LoVo (cell line): Measurements from ENCODE around the gene ITGA3.
"Not testable (repeated sequence)": the region's sequence is repeated elsewhere in the genome, so short reads cannot be mapped to it uniquely, and the experiment has no call there.

Source experiments
- DNase-seq: peaks from one replicate; pipeline ENCODE4 v3.0.0-alpha.2; 2016; ENCODE audit warnings: low spot score

ITGA3 gene

DNA sequence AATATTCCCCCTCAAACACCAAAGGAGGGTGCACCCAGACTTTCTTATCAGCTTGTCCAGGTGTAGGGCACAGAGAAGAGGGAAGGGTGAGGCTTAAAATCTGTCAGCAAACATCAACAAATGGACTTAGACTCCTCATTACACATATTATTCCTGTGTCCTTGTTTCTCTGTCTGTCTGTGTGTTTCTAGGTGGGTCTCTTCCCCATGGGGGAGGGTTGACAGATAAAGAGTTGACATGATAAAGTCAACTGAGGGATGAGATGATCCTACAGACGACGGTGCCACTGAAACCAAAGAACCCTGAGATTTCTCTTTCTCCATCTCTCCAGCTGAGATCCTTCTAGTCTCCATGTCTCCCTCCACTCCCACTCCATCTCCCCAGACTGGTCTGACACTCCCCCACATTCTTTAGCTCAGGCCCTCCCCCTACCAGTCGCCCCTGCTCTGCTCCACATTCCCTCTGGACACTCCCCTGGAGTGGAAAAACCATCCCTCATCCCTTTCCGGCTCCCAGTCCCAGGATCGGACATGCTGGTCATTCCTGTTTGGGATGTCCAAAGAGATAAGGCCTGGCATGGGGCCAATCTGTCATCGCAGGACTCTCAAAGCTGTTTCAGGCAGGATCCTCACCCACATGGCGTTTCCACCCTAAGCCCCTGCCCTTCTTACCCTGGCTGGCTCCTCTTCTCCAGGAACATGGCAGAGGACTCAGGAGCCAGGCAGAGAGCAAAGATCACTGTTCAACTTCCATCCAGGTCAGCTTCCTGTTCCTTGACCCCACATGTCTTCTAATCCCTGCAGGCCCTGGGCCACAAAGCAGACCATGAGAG, 2.9 kb upstream of the ITGA3 start:
- no peak for DNase-seq

- DNase-seq: no peak
Measured at GRCh38 chr17:50053654-50053960, 2.3 kb upstream of the ITGA3 start.

GRCh38 chr17:50055055-50055425, 870 bp upstream of the ITGA3 start:
- peak; percentile 88 for DNase-seq

DNA sequence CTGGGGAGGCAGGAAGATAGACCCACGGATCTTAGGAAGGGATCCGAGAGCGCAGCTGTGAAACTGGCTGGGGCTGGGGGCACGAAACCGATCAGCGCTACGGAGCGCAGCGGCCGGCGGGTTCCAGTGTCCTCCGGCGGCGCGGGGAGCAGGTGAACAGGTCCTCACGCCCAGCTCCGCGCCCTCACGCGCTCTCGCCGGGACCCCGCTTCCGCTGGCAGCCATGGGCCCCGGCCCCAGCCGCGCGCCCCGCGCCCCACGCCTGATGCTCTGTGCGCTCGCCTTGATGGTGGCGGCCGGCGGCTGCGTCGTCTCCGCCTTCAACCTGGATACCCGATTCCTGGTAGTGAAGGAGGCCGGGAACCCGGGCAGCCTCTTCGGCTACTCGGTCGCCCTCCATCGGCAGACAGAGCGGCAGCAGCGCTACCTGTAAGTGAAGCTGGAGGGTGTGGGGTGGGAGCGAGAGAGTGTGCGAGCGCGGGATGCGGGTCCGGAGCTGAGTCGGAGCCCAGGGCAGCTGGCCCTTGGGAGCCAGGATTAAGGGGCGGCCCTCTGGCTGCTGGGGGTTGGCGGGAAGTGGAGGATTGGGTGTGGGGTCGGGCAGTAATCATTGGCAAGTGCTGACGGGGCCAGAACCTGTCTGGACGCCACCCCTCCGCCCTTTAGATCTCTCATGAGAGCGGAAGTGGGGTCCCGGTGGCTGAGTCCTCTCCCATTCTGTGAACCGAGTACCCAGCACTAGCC, 479 bp downstream of the ITGA3 start:
- peak; percentile 56 for DNase-seq

GRCh38 chr17:50056961-50057330, 1.0 kb downstream of the ITGA3 start:
- DNase-seq: no peak

GRCh38 chr17:50057521-50057991, 1.6 kb downstream of the ITGA3 start:
- peak; percentile 39 for DNase-seq

DNA sequence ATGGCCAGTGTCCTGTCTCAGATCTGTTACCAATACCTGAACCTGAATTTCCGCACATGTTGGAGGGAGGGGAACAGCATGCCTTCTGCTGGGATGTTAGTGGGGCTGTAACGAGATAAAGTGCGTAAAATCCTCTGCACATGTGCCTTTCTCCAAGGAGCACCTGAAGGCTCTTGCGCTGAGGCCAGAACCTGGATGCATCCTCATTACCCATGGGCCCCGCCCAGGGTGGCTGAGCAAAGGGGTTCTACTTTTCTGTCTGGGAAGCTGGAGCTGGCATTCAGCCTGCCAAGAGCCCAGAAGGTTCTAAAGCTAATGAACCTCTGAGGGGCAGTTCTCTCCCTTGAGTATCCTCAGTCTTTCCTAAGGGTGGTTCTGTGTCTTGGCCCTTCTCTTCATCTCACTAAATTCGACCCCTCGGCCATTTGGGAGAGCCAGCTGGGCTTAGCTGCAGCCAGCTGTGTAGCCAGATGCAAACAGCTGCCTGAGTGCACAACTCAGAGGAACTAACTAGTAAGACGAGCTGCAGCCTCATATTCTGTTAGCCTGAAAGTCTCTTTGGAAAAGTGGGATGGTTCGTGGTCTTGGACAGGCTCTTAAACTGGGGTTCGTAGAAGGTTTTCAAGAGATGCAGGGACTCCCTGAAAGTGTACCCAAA, 2.5 kb downstream of the ITGA3 start:
- no peak for DNase-seq

DNA sequence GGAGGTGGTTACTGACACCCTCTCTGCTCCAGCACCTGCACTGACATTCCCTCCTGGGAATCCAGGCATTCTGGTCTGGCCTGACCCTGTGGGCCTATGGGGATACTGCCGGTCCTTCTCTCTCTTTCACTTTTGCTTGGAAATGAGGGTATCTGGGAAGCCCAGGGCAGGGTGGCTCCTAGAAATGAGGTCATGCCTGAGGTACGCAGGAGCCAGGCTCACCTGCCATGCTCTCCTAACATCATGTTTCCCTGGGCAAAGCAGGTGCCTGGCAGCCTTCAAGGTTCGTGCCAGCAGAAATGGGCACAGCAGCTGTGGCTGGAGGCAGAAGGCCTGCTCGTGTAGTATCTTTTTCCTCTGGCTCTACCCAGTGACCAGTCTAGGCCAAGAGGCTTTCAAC, 3.3 kb downstream of the ITGA3 start:
- no peak for DNase-seq

DNA sequence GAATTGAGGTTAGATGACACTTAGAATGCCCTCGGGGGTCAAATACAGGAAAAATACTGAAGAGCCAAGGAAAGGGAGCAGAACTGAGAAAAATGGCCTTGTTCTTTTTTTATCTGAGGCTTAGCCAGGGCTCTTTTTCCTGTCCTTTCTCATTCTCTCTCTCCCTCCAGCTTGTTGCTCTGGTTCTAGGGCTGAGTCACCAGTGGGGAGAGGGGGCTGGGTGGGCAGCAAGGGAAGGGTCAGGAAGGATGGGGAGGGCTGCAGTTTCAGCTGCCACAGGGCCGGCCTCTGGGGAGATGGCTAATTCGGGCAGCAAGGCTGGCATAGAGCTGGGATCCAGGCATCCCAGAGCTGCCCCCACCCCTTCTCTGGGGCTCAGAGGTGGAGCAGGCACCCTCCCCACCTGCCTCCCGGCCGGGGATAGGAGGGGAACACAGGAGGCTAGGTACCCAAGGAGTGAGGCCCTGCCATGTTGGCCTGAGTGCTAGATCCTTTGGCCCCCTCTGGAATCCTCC, 3.9 kb downstream of the ITGA3 start:
- no peak for DNase-seq

GRCh38 chr17:50060951-50061712, 5.2 kb downstream of the ITGA3 start:
- DNase-seq: no peak

GRCh38 chr17:50061713-50062045, 5.8 kb downstream of the ITGA3 start:
- not testable (repeated sequence) for DNase-seq

DNA sequence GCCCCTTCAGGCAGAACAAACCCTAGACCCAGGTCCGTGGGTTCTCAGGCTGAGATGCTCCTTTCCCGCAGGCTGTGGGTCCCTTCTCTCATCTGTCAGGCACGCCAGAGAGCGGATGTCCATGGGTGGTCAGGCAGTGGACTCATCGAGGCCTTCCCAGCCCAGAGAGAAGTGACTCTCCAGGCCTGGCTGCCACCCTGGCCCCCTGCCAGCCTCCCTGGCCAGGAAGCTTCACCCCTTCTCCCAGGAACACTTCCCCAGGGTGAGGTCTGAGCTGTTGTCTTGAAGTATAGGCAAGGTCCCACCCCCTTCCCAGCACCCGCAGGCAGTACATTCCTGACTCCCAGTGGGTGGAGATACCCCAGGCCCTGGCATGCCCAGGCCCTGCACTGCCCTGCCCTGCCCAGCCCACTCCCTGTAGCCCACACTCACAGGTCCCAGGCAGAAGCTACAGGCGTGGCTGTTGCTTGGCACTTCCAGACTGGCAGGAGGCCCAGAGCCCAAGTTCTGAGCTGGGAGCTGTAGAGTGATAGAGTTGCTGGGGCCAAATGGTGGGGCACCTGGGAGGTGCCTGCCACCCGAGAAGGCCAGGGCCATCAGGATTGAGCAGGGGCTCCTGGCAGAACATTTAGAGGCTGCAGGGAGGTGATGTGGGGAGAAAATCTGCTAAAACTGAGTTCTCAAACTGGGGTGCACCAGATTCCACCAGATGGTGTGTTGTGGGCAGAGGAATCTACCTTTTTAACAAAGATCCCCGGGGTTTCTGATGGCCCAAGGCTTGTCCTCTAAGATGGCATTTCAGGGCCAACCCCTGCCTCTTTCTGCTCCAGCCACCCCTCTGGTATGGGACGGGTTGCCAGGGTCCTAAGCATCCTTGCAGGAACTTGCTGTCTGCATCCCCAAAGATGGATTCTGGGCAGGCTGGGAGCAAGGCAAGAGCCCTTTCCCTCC, 6.7 kb downstream of the ITGA3 start:
- peak; percentile 93 for DNase-seq

GRCh38 chr17:50063561-50064252, 7.8 kb downstream of the ITGA3 start:
- no peak for DNase-seq

DNA sequence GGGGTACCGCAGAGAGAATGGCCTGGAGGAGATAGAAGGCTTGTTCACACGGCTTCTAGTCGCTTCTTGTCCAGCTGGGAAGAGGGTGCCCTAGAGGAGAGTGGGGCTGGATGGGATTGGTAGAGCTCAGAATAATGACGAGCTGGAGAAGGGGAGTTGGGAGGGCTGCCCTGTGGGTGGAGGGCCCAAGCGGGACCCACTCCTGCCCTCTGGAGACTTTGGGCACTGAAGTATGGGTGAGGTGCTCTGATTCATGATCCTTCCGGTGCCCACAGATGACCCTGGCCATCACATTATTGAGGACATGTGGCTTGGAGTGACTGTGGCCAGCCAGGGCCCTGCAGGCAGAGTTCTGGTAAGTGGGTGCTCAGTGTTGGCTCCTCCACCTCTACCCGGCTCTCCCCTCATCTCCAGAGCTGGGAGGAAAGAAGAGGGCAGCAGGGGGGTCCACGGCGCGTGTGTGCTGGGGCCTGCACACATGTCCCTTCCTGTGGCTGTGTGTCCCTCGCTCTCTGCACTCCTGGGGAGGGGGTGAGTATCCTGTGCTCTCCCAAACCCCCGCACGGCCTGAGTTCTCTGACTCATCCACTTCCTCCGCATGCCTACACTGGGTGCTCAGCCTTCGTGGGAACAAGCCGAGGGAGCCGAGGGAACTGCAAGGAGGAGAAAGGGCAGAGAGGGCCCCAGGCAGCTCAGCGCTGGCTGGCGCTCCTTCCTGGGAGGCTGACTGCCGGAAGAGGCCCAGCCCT, 8.5 kb downstream of the ITGA3 start:
- no peak for DNase-seq

- no peak for DNase-seq
Measured at GRCh38 chr17:50065056-50065455, 9.1 kb downstream of the ITGA3 start.

- no peak for DNase-seq
Measured at GRCh38 chr17:50066995-50067394, 11.1 kb downstream of the ITGA3 start.

- DNase-seq: no peak
Measured at GRCh38 chr17:50067996-50068395, 12.1 kb downstream of the ITGA3 start.

DNA sequence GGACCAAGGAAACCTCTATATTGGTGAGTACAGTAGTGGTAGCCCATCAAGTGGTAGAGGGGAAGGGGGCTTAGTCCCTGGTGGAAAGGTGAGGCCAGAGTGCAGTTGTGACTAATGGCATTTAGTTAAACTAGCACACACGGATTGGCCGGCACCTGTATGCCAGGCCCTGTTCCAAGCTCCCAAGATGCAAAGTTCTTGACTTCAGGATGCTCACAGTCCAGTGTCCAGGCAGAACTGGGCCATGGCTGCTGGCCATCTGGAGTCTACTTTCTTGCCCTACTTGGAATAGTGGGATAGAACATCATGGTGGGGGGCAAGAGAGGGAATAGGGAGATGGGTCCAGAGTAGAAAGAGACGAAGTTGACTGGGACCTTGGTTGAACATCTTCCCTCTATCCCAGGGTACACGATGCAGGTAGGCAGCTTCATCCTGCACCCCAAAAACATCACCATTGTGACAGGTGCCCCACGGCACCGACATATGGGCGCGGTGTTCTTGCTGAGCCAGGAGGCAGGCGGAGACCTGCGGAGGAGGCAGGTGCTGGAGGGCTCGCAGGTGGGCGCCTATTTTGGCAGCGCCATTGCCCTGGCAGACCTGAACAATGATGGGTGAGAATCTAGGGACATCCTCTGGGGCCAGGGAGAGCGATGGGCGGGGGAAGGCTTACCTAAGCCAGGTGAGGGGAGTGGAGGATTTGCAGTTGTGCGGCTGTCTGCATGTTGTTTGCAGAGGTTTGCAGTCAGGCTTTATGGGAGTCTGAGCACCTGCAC, 15.2 kb downstream of the ITGA3 start:
- DNase-seq: no peak

DNA sequence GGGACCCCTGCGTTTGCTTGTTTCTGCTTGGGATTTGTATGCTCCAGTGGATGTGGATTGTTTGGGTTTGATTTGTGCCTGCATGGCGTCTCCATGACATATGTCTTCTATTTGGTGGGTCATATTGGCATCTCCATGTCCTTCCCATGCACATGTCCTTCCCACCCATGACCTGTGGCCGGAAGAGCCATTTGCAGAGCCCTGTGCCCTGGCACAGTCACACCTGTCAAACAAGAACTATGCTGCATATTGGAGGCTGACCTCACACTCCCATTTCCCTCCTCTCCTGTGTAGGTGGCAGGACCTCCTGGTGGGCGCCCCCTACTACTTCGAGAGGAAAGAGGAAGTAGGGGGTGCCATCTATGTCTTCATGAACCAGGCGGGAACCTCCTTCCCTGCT, 15.8 kb downstream of the ITGA3 start:
- no peak for DNase-seq
